ENCODE results near the gene SLCO4C1. TPM values are rescaled to one million over a fixed set of nuclear protein-coding genes. Genes with fewer than 3 reads are reported as not detected.

Gene SLCO4C1
- total RNA-seq: under 0.01 and 0.20 TPM in 2 replicates

GRCh38 chr5:102296178-102296817 lies at the start of gene SLCO4C1:
TSS of gene SLCO4C1 (minus strand) at chr5:102296284. CDS start at chr5:102296262, 22 bp downstream.

Other genes starting within 250 kb of the SLCO4C1 start
- not detected in 2 replicates for gene SLCO6A1, start 202.7 kb upstream of the SLCO4C1 start, total RNA-seq

All from subcutaneous preadipocyte (primary cell).